Keratinocyte (primary cell): ENCODE data around the gene CPPED1. TPM values are rescaled to one million over a fixed set of nuclear protein-coding genes. Genes with fewer than 3 reads are reported as not detected.

Experiments used
- DNase-seq: peaks from one replicate; pipeline ENCODE4 v3.0.0-alpha.2; 2011; ENCODE audit warnings: low read depth, missing footprints, low spot score
- FAIRE-seq: peaks from 2 replicates; lab custom pipeline; 2011; peaks lifted over from hg19 to GRCh38; lab: Jason Lieb, UNC
- H2AFZ ChIP-seq: 2 replicates; pipeline ENCODE4 v1.6.0; 2012; ENCODE audit warnings: low read length, control low read depth, inconsistent platforms; ENCODE audit not compliant: control insufficient read depth
- H3K27ac ChIP-seq: 2 replicates; pipeline ENCODE4 v1.5.1; 2011; ENCODE audit warnings: low read length; ENCODE audit not compliant: control insufficient read depth, insufficient read depth
- H3K27me3 ChIP-seq: 3 replicates; pipeline ENCODE4 v1.6.0; 2011; ENCODE audit warnings: low read length; ENCODE audit not compliant: control insufficient read depth, insufficient read depth; ENCODE audit errors: extremely low read depth
- H3K36me3 ChIP-seq, 2 experiments: 2 replicates in 1 of 2; 3 replicates in 1 of 2; pipeline ENCODE4 v1.5.1; 2011; ENCODE audit warnings: low read length in 2 of 2, mild to moderate bottlenecking in 1 of 2; ENCODE audit not compliant: control insufficient read depth in 2 of 2, insufficient read depth in 2 of 2; ENCODE audit errors: extremely low read depth in 1 of 2
- H3K4me1 ChIP-seq: 3 replicates; pipeline ENCODE4 v1.5.1; 2011; ENCODE audit warnings: low read length; ENCODE audit not compliant: control insufficient read depth, insufficient read depth; ENCODE audit errors: extremely low read depth
- H3K4me2 ChIP-seq: 3 replicates; pipeline ENCODE4 v1.6.0; 2011; ENCODE audit warnings: low read depth, low read length; ENCODE audit not compliant: control insufficient read depth, insufficient read depth; ENCODE audit errors: extremely low read depth
- H3K4me3 ChIP-seq, 3 experiments: fragments of 200-600 bp in 1 of 3; sonication (generic) in 1 of 3; 2 replicates in 2 of 3; 3 replicates in 1 of 3; pipeline ENCODE4 v1.5.1; 2011 to 2016; ENCODE audit warnings: low read length in 3 of 3, mild to moderate bottlenecking in 3 of 3, control low read depth in 2 of 3, inconsistent platforms in 1 of 3, low read depth in 1 of 3, mixed read lengths in 1 of 3, mixed run types in 1 of 3, moderate library complexity in 1 of 3; ENCODE audit not compliant: control insufficient read depth in 2 of 3, insufficient read depth in 2 of 3; ENCODE audit errors: extremely low read depth in 1 of 3
- H3K79me2 ChIP-seq: 2 replicates; pipeline ENCODE4 v1.6.0; 2012; ENCODE audit warnings: low read length; ENCODE audit not compliant: control insufficient read depth, insufficient read depth
- H3K9ac ChIP-seq: 3 replicates; pipeline ENCODE4 v1.6.0; 2011; ENCODE audit warnings: low read length; ENCODE audit not compliant: control insufficient read depth, insufficient read depth; ENCODE audit errors: extremely low read depth
- H3K9me1 ChIP-seq: 3 replicates; pipeline ENCODE4 v1.6.0; 2011; ENCODE audit warnings: low read length; ENCODE audit not compliant: control insufficient read depth, insufficient read depth; ENCODE audit errors: extremely low read depth
- H3K9me3 ChIP-seq: 2 replicates; pipeline ENCODE4 v1.5.1; 2012; ENCODE audit warnings: low read depth, low read length; ENCODE audit not compliant: control insufficient read depth
- H4K20me1 ChIP-seq: 3 replicates; pipeline ENCODE4 v1.6.0; 2011; ENCODE audit warnings: low read length; ENCODE audit not compliant: control insufficient read depth, insufficient read depth; ENCODE audit errors: extremely low read depth
- EZH2 ChIP-seq: IDR thresholded peaks from one replicate; pipeline ENCODE4 v1.6.1; 2012; ENCODE audit warnings: inconsistent platforms, mild to moderate bottlenecking, low read length, moderate library complexity
- dilution Hi-C: fragments of 300-500 bp; cut with MboI; formaldehyde crosslinking; loops from one replicate; pipeline ENCODE4 v1.7.0; 2020; ENCODE audit warnings: low sequenced_read_pairs; ENCODE audit not compliant: extremely low pct_ligation_motif_present
- polyA plus RNA-seq, 5 experiments: library from polyadenylated mRNA; depleted of rRNA in 3 of 5; stranded (reverse) in 3 of 5; stranded (forward) in 1 of 5; unstranded in 1 of 5; fragments of >200 nt; gene quantifications; 1 replicate in 1 of 5; 2 replicates in 3 of 5; 3 replicates in 1 of 5; pipeline versions ENCODE4 v1.2.1 to v1.2.3, GENCODE V29; 2011 to 2012; ENCODE audit warnings: missing spikeins in 2 of 5, low read depth in 1 of 5, low replicate concordance in 1 of 5
- TF ChIP-seq, protein P1 (sequence below), 3 experiments: IDR thresholded peaks in 1 of 3; conservative IDR thresholded peaks in 1 of 3; optimal IDR thresholded peaks in 1 of 3; 2 replicates in 2 of 3; 3 replicates in 1 of 3; pipeline versions ENCODE3 to v1.5.1; 2011; ENCODE audit warnings: low read length in 3 of 3, mild to moderate bottlenecking in 3 of 3, moderate library complexity in 2 of 3, control low read depth in 1 of 3, inconsistent platforms in 1 of 3; ENCODE audit not compliant: insufficient read depth in 2 of 3; ENCODE audit errors: extremely low read depth in 1 of 3

Gene CPPED1
- polyA plus RNA-seq, 1 donor (not counting 4 experiments of a cell fraction or from before 2014, with no cell fraction given): 14.4 TPM

DNA sequence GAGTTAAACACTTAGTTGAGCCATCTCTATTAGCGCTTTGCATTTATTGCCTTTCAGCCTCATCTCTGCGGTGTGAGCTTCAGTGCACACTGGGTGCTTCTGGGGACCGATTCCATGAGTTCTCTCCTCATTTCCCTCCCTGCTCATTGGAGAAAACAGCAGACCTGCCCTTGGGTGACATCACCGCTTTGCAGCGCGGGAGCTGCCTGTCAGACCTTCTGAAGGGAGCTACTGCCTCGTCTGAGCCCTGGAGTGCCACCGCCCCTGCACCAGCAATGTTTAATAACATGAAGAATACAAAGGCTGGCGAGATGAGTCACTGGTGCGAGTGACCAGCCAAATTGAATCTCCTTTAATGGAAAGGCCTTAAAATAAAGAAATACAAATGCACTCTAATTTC lies 30.2 kb upstream of the CPPED1 start:
- TF ChIP-seq, protein P1, sequence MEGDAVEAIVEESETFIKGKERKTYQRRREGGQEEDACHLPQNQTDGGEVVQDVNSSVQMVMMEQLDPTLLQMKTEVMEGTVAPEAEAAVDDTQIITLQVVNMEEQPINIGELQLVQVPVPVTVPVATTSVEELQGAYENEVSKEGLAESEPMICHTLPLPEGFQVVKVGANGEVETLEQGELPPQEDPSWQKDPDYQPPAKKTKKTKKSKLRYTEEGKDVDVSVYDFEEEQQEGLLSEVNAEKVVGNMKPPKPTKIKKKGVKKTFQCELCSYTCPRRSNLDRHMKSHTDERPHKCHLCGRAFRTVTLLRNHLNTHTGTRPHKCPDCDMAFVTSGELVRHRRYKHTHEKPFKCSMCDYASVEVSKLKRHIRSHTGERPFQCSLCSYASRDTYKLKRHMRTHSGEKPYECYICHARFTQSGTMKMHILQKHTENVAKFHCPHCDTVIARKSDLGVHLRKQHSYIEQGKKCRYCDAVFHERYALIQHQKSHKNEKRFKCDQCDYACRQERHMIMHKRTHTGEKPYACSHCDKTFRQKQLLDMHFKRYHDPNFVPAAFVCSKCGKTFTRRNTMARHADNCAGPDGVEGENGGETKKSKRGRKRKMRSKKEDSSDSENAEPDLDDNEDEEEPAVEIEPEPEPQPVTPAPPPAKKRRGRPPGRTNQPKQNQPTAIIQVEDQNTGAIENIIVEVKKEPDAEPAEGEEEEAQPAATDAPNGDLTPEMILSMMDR (optimal IDR thresholded peaks at IDR 0.05 in 1 of 3, IDR thresholded peaks at IDR 0.05 in 1 of 3, conservative IDR thresholded peaks at IDR 0.05 in 1 of 3; ENCODE audit: extremely low read depth in 1 of 3, insufficient read depth in 2 of 3, low read length in 3 of 3): no peak
- no peak for TF ChIP-seq EZH2

DNA sequence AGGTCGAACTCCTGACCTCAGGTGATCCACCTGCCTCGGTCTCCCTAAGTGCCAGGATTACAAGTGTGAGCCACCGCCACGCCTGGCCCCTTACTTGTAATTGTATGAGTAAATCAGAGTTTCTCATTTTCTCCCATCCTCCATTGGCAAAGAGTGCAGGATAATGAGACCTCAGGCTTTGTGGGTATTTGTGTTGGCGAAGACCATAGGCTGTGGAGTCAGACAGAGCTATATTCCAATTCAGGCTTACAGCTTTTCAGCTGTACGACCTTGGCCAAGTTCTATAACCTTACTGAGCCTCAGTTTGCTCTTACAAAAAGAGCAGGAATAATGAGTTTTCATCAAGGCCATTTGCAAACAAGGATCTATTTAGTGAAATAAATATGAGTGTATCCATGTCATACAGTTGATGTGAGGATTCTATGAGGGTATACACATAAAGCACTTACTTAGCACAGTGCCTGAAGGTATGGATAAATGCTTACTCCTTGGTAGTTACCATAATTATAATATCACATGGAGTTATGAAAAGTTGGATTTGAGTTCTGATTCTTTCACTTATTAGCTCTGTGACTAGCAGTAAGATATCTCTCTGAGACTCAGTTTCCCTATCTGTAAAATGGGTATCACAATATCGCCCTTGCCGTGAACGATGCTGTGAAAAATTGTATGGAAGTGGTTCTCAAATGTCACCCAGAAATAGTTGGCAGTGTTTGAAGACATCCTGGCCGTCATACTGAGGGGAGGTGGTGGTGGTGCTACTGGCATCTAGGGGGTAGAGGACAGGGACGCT lies 25.6 kb upstream of the CPPED1 start:
- Histone ChIP-seq H2AFZ (no peak overlapping the region), H3K4me2 (no peak overlapping the region), H3K4me3 (no peak overlapping the region), H3K27ac (no peak overlapping the region), H4K20me1 (no peaks in the 10 kb centered on the region), H3K9me1 (no peaks in the 10 kb centered on the region), H3K9ac (no peak overlapping the region), H3K36me3 (no peaks in the 10 kb centered on the region), H3K4me1 (no peaks in the 10 kb centered on the region), H3K9me3 (no peaks in the 10 kb centered on the region), H3K79me2 (no peaks in the 10 kb centered on the region), H3K27me3 (no peaks in the 10 kb centered on the region)
- dilution Hi-C loops: no loop called here
- no peak for TF ChIP-seq EZH2
- TF ChIP-seq, protein P1 (optimal IDR thresholded peaks at IDR 0.05 in 1 of 3, IDR thresholded peaks at IDR 0.05 in 1 of 3, conservative IDR thresholded peaks at IDR 0.05 in 1 of 3; ENCODE audit: extremely low read depth in 1 of 3, insufficient read depth in 2 of 3, low read length in 3 of 3): no peak
- DNase-seq (no peak), FAIRE-seq (no peak)

More for the DNA sequence above, 30.2 kb upstream of the CPPED1 start:
- no peak for DNase-seq
- no peak for FAIRE-seq
- H3K9me3 ChIP-seq: no peaks in the 10 kb centered on the region
- H3K27me3 ChIP-seq: no peaks in the 10 kb centered on the region
- H3K27ac ChIP-seq: no peak overlapping the region
- no peak overlapping the region for H3K4me2 ChIP-seq
- no peaks in the 10 kb centered on the region for H3K9me1 ChIP-seq
- H4K20me1 ChIP-seq: no peaks in the 10 kb centered on the region
- dilution Hi-C loops: no loop called here
- H3K9ac ChIP-seq: no peak overlapping the region
- no peak overlapping the region for H3K4me3 ChIP-seq
- H2AFZ ChIP-seq: no peak overlapping the region
- no peaks in the 10 kb centered on the region for H3K36me3 ChIP-seq
- H3K79me2 ChIP-seq: no peaks in the 10 kb centered on the region
- no peaks in the 10 kb centered on the region for H3K4me1 ChIP-seq
